ENCODE measurements around the gene MAP2K5.

Gene MAP2K5

GRCh38 chr15:67788986-67789385 is 246.5 kb downstream of the MAP2K5 start:
- DNase-seq = no peak

- no peak for DNase-seq
These were observed 248.3 kb downstream of the MAP2K5 start for GRCh38 chr15:67790610-67791319.

GRCh38 chr15:67792250-67792942 is 249.9 kb downstream of the MAP2K5 start:
- DNase-seq = no peak

- DNase-seq = peak; percentile 27
These were observed 252.5 kb downstream of the MAP2K5 start for GRCh38 chr15:67794832-67795574.

- no peak for DNase-seq
These were observed 254.0 kb downstream of the MAP2K5 start for GRCh38 chr15:67796196-67797127.

- peak; percentile 21 for DNase-seq
These were observed 257.3 kb downstream of the MAP2K5 start for GRCh38 chr15:67799801-67800205.

GRCh38 chr15:67801142-67801541 is 258.6 kb downstream of the MAP2K5 start:
- DNase-seq = no peak

- no peak for DNase-seq
These were observed 259.7 kb downstream of the MAP2K5 start for GRCh38 chr15:67801926-67802914.

GRCh38 chr15:67803299-67803698 is 260.8 kb downstream of the MAP2K5 start:
- DNase-seq = no peak

GRCh38 chr15:67803996-67804843 is 261.7 kb downstream of the MAP2K5 start:
- DNase-seq = no peak

GRCh38 chr15:67805008-67805665 is 262.6 kb downstream of the MAP2K5 start:
- no peak for DNase-seq

- no peak for DNase-seq
These were observed 263.4 kb downstream of the MAP2K5 start for GRCh38 chr15:67805666-67806516.

- no peak for DNase-seq
These were observed 264.0 kb downstream of the MAP2K5 start for GRCh38 chr15:67806536-67806935.

GRCh38 chr15:67807141-67807540 is 264.6 kb downstream of the MAP2K5 start:
- DNase-seq = no peak

- no peak for DNase-seq
These were observed 265.3 kb downstream of the MAP2K5 start for GRCh38 chr15:67807836-67808235.

- DNase-seq = no peak
These were observed 266.3 kb downstream of the MAP2K5 start for GRCh38 chr15:67808821-67809220.

GRCh38 chr15:67809441-67809840 is 266.9 kb downstream of the MAP2K5 start:
- no peak for DNase-seq

GRCh38 chr15:67809866-67810265 is 267.4 kb downstream of the MAP2K5 start:
- DNase-seq = no peak

- no peak for DNase-seq
These were observed 269.7 kb downstream of the MAP2K5 start for GRCh38 chr15:67812241-67812644.

All from hematopoietic multipotent progenitor cell treated with erythropoietin and hydrocortisone succinate and interleukin-3 and kit ligand, for 6 days (in vitro differentiated cells).